Neural cell (in vitro differentiated cells): Measurements from ENCODE around the gene SREK1IP1. TPM values are rescaled to one million over a fixed set of nuclear protein-coding genes. Genes with fewer than 3 reads are reported as not detected.
A peak's percentile ranks its signal among the peaks of the same experiment; 100 is the strongest.

Experiments
- H2AFZ ChIP-seq: fragments of 200-600, 300-800 bp; sonication (generic), shearing (Covaris generic); 2 replicates; pipeline ENCODE4 v1.6.0; 2014; ENCODE audit warnings: low read depth, mild to moderate bottlenecking, antibody characterized with exemption, low read length, moderate library complexity
- H3F3A ChIP-seq: fragments of 200-600 bp; shearing (Covaris generic); 2 replicates; pipeline ENCODE4 v1.6.1; 2016; ENCODE audit warnings: mild to moderate bottlenecking, moderate library complexity, mixed read lengths, antibody characterized with exemption, low read length; ENCODE audit not compliant: insufficient read depth, poor library complexity, severe bottlenecking
- H3K27ac ChIP-seq: fragments of 200-600, 300-800 bp; sonication (generic), shearing (Covaris generic); 2 replicates; pipeline ENCODE4 v1.5.1; 2014; ENCODE audit warnings: mild to moderate bottlenecking, low read length, moderate library complexity
- H3K27me3 ChIP-seq: fragments of 300-800, 200-600 bp; sonication (generic), shearing (Covaris generic); 2 replicates; pipeline ENCODE4 v1.6.0; 2014; ENCODE audit warnings: mild to moderate bottlenecking, low read depth, low read length, moderate library complexity; ENCODE audit not compliant: insufficient read depth
- H3K36me3 ChIP-seq: fragments of 300-800, 200-600 bp; sonication (generic), shearing (Covaris generic); 2 replicates; pipeline ENCODE4 v1.5.1; 2014; ENCODE audit warnings: mild to moderate bottlenecking, antibody characterized with exemption, low read length, moderate library complexity; ENCODE audit not compliant: insufficient read depth
- H3K4me2 ChIP-seq: fragments of 300-800, 200-600 bp; sonication (generic), shearing (Covaris generic); 2 replicates; pipeline ENCODE4 v1.6.0; 2014; ENCODE audit warnings: mild to moderate bottlenecking, low read length
- H3K4me3 ChIP-seq: fragments of 300-800, 200-600 bp; sonication (generic), shearing (Covaris generic); 2 replicates; pipeline ENCODE4 v1.5.1; 2014; ENCODE audit warnings: mild to moderate bottlenecking, low read length, moderate library complexity
- H3K79me2 ChIP-seq: fragments of 200-600 bp; shearing (Covaris generic); replicated peaks from 2 replicates; pipeline ENCODE4 v1.6.0; 2014; ENCODE audit warnings: mild to moderate bottlenecking, low read length, moderate library complexity; ENCODE audit not compliant: insufficient read depth
- H3K9ac ChIP-seq: fragments of 300-800, 200-600 bp; sonication (generic), shearing (Covaris generic); 2 replicates; pipeline ENCODE4 v1.6.1; 2016; ENCODE audit warnings: mild to moderate bottlenecking, low read length, mixed read lengths
- H3K9me2 ChIP-seq: fragments of 200-600 bp; shearing (Covaris generic); 2 replicates; pipeline ENCODE4 v1.6.1; 2016; ENCODE audit warnings: mild to moderate bottlenecking, low read length, mixed read lengths; ENCODE audit not compliant: insufficient read depth
- H3K9me3 ChIP-seq: fragments of 200-600, 300-800 bp; sonication (generic), shearing (Covaris generic); 2 replicates; pipeline ENCODE4 v1.6.1; 2016; ENCODE audit warnings: mild to moderate bottlenecking, mixed run types, low read length, moderate library complexity, mixed read lengths
- H4K20me1 ChIP-seq: fragments of 200-600 bp; shearing (Covaris generic); 2 replicates; pipeline ENCODE4 v1.6.1; 2016; ENCODE audit warnings: mild to moderate bottlenecking, mixed run types; ENCODE audit not compliant: insufficient read depth
- CTCF ChIP-seq: fragments of 450-650 bp; IDR thresholded peaks from 2 replicates; pipeline ENCODE4 v1.5.1; 2014; ENCODE audit warnings: antibody characterized with exemption, mild to moderate bottlenecking, moderate library complexity; ENCODE audit not compliant: poor library complexity, severe bottlenecking
- EP300 ChIP-seq: fragments of 450-650 bp; conservative IDR thresholded peaks from 2 replicates; pipeline ENCODE4 v1.6.1; 2014; ENCODE audit warnings: antibody characterized with exemption, mild to moderate bottlenecking, moderate library complexity; ENCODE audit not compliant: poor library complexity, severe bottlenecking
- EZH2 ChIP-seq: fragments of 200-600, 300-800 bp; shearing (Covaris generic), sonication (generic); IDR thresholded peaks from 2 replicates; pipeline ENCODE4 v1.6.1; 2014; ENCODE audit warnings: antibody characterized with exemption, low read length, borderline replicate concordance, mild to moderate bottlenecking; ENCODE audit not compliant: insufficient read depth, poor library complexity, severe bottlenecking
- MXI1 ChIP-seq: fragments of 450-650 bp; conservative IDR thresholded peaks from 2 replicates; pipeline ENCODE4 v1.6.1; 2014; ENCODE audit warnings: antibody characterized with exemption, mild to moderate bottlenecking; ENCODE audit not compliant: poor library complexity, severe bottlenecking
- POLR2AphosphoS5 ChIP-seq: IDR thresholded peaks from 2 replicates; pipeline ENCODE4 v1.6.1; 2012
- RAD21 ChIP-seq: fragments of 450-650 bp; conservative IDR thresholded peaks from 2 replicates; pipeline ENCODE4 v1.6.1; 2014; ENCODE audit warnings: antibody characterized with exemption, mild to moderate bottlenecking, moderate library complexity
- SMC3 ChIP-seq: fragments of 450-650 bp; conservative IDR thresholded peaks from 2 replicates; pipeline ENCODE4 v1.6.1; 2014; ENCODE audit warnings: antibody characterized with exemption, mild to moderate bottlenecking, moderate library complexity; ENCODE audit not compliant: poor library complexity
- TAF1 ChIP-seq: IDR thresholded peaks from 2 replicates; pipeline ENCODE4 v1.6.1; 2012; ENCODE audit warnings: low read depth
- polyA plus RNA-seq: library from polyadenylated mRNA; depleted of rRNA; stranded (reverse); fragments of >200 nt; gene quantifications from 2 replicates; pipeline ENCODE4 v1.2.3, GENCODE V29; 2014
- TF ChIP-seq, protein P1 (sequence below): IDR thresholded peaks from 2 replicates; pipeline ENCODE4 v1.6.1; 2012; ENCODE audit warnings: borderline replicate concordance

The SREK1IP1 gene
- polyA plus RNA-seq, 1 donor from 2014 or later = 23.5 TPM

DNA sequence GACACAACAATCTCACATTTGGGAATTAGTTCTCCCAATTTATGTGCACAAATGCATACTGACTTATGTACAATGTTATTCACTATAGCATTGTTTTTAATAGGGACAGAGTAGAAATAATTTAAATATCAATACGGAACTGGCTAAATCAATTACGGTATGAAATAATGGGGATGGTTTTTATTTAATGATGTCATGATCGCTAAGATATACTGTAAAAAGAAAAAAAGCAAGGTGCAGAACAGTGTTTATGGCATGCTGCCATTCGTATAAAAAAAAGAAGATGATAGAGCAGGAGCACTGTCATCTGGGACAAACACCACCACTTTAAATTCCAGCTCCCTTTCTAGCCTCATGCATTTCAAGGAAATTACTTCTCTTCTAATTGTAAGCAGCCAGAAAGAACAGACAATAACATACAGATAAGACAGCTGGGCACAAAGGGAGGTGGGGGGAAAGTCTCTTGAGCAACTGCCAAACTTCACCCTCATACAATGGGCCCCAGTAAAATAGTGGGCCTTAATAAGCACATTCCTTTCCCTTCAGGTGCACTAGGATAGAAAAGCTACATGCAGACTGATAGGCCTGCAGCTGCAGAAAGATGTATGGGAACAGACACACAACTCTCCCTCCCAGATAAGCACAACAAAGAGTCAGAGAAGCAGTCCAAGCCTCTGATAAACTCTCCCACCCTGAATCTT, 8.4 kb downstream of the SREK1IP1 start:
- Histone ChIP-seq H3K9me2 (no peaks in the 10 kb centered on the region), H3K4me3 (peak overlapping the region; percentile 44), H3K27me3 (no peaks in the 10 kb centered on the region), H3K27ac (peak overlapping the region; percentile 43), H3K79me2 (peaks cover 31% of the 10 kb centered on the region), H3K4me2 (no peak overlapping the region), H3K36me3 (no peaks in the 10 kb centered on the region), H4K20me1 (no peaks in the 10 kb centered on the region), H3K9me3 (no peaks in the 10 kb centered on the region), H3F3A (no peaks in the 10 kb centered on the region), H2AFZ (no peak overlapping the region), H3K9ac (no peak overlapping the region)
- TF ChIP-seq EP300 (peak; percentile 21), EZH2 (no peak), RAD21 (no peak), SMC3 (no peak), TAF1 (no peak), CTCF (no peak)

- Histone ChIP-seq H4K20me1 (no peaks in the 10 kb centered on the region), H3K36me3 (no peaks in the 10 kb centered on the region), H3K79me2 (peaks cover 28% of the 10 kb centered on the region), H3K4me2 (no peak overlapping the region), H3K27me3 (no peaks in the 10 kb centered on the region), H3F3A (no peaks in the 10 kb centered on the region), H3K4me3 (peak overlapping the region; percentile 44), H3K9me2 (no peaks in the 10 kb centered on the region), H3K9me3 (no peaks in the 10 kb centered on the region), H3K9ac (no peak overlapping the region), H2AFZ (no peak overlapping the region), H3K27ac (no peak overlapping the region)
- TF ChIP-seq MXI1 = no peak
- TF ChIP-seq RAD21 = no peak
- TF ChIP-seq, protein P1, sequence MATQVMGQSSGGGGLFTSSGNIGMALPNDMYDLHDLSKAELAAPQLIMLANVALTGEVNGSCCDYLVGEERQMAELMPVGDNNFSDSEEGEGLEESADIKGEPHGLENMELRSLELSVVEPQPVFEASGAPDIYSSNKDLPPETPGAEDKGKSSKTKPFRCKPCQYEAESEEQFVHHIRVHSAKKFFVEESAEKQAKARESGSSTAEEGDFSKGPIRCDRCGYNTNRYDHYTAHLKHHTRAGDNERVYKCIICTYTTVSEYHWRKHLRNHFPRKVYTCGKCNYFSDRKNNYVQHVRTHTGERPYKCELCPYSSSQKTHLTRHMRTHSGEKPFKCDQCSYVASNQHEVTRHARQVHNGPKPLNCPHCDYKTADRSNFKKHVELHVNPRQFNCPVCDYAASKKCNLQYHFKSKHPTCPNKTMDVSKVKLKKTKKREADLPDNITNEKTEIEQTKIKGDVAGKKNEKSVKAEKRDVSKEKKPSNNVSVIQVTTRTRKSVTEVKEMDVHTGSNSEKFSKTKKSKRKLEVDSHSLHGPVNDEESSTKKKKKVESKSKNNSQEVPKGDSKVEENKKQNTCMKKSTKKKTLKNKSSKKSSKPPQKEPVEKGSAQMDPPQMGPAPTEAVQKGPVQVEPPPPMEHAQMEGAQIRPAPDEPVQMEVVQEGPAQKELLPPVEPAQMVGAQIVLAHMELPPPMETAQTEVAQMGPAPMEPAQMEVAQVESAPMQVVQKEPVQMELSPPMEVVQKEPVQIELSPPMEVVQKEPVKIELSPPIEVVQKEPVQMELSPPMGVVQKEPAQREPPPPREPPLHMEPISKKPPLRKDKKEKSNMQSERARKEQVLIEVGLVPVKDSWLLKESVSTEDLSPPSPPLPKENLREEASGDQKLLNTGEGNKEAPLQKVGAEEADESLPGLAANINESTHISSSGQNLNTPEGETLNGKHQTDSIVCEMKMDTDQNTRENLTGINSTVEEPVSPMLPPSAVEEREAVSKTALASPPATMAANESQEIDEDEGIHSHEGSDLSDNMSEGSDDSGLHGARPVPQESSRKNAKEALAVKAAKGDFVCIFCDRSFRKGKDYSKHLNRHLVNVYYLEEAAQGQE = no peak
- TF ChIP-seq EP300 = no peak
- no peak for TF ChIP-seq TAF1
- TF ChIP-seq SMC3 = no peak
- no peak for TF ChIP-seq POLR2AphosphoS5
- no peak for TF ChIP-seq CTCF
- no peak for TF ChIP-seq EZH2
These were observed 9.6 kb downstream of the SREK1IP1 start for GRCh38 chr5:64758901-64759300.
